AG08396 (cell line): ENCODE data around the gene LRRC41.
"Not testable (repeated sequence)": the region's sequence is repeated elsewhere in the genome, so short reads cannot be mapped to it uniquely, and the experiment has no call there.

ENCODE experiments used
- DNase-seq: peaks from one replicate; pipeline ENCODE4 v3.0.0; 2012; ENCODE audit warnings: low spot score, mixed read lengths

Gene LRRC41

GRCh38 chr1:46242918-46243317 lies 60.5 kb downstream of the LRRC41 start:
- DNase-seq, result no peak

DNA sequence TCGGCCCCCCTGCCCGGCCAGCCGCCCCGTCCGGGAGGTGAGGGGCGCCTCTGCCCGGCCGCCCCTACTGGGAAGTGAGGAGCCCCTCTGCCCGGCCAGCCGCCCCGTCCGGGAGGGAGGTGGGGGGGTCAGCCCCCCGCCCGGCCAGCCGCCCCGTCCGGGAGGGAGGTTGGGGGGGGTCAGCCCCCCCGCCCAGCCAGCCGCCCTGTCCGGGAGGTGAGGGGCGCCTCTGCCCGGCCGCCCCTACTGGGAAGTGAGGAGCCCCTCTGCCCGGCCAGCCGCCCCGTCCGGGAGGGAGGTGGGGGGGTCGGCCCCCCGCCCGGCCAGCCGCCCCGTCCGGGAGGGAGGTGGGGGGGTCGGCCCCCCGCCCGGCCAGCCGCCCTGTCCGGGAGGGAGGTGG lies 61.7 kb downstream of the LRRC41 start:
- DNase-seq, result not testable (repeated sequence)

- not testable (repeated sequence) for DNase-seq
Measured at GRCh38 chr1:46238865-46239264, 64.6 kb downstream of the LRRC41 start.

DNA sequence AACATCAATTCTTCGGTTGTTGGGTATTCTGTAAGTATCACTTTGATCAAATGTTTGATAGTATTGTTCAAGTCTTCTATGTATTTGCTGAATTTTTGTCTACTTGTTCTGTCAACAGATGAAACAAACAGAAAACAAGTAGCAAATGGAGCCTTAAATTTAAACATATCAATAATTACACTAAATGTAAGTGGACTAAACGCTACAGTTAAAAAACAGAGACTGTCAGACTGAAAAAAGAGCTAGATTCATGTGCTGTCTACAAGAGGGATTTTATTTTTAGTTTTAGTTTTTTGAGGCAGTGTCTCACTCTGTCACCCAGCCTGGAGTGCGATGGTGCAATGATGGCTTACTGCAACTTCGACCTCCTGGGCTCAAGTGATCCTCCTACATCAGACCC lies 66.5 kb downstream of the LRRC41 start:
- DNase-seq, result no peak

- DNase-seq, result not testable (repeated sequence)
Measured at GRCh38 chr1:46231231-46231630, 72.2 kb downstream of the LRRC41 start.
